HG03378 (cell line): ENCODE results near the gene IPO11.

ENCODE experiments used
- ATAC-seq: cut with Tn5 transposase; IDR thresholded peaks from one replicate; pipeline ENCODE4 v1.9.1; 2021; ENCODE audit warnings: mild to moderate bottlenecking, moderate library complexity; ENCODE audit not compliant: unreplicated experiment

The IPO11 gene

DNA sequence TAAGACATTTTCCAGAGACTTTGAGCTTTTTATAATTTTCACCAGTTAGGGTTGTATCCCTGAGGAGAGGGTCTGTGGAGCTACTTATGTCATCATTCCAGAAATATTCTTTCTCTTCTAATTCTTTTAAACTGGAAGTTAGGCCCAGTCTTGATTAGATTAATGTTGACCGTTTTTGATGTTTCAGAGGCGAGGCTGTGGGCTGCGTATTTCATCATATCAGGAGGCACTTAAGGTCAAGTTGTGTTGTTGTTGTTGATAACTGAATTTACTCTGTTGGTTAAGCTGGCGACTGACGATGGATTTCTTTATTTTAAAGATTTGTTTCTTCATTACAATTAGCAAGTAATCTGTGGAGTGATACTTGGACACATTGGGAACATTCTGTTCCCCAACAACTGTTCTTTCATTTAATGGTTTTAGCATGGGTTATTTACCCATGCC, 20.1 kb downstream of the IPO11 start:
- ATAC-seq, result no peak

- ATAC-seq, result no peak
Measured at GRCh38 chr5:62448528-62448927, 36.0 kb downstream of the IPO11 start.

DNA sequence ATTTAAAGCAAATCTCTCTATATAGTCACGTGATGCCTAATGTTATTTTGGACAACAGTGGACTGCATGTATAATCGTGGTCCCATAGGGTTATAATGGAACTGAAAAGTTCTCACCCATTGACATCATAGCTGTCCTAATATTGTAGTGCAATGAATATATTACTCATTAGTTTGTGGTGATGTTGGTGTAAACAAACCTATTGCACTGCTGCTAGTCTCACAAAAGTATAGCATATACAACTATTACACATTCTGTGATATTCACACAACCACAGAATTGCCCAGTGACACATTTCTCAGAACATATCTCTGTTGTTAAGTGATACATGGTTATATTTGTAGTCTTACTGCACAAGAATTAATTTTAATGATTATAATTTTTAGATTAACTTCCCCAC, 37.7 kb downstream of the IPO11 start:
- no peak for ATAC-seq

DNA sequence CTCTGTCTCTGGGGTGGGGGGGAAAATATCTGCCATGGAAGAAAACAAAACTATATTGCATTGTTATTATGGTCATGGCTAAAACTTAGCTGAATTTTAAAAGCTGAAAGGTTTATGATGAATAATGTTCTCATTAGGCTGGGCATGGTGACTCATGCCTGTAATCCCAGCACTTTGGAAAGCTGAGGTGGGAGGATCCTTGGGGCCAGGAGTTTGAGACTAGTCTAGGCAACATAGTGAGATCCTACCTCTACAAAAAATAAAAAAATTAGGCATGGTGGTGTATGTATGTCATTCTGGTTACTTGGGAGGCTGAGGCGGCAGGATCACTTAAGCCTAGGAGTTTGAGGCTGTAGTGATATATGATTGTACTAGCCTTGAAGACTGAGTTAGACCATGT, 44.5 kb downstream of the IPO11 start:
- ATAC-seq, result no peak

DNA sequence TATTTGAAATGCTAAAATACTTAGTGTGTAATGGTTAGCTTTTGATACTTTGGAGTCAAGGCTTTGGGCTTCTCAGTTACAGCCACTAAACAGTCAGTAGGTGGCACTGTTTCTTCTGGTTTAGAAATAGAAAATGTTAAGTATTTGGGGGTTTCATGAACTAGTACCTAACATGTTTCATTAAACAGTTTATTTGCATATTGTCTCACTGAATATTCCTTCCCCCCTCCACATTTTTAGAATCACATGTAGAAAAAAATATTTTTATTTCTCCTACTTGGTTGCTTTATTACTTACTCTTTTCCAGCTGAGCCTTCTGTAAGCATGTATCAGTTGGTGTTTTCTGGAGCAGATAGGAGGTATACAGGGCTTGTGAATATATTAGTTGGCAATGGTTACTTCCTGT, 48.0 kb downstream of the IPO11 start:
- ATAC-seq, result peak; percentile 90

DNA sequence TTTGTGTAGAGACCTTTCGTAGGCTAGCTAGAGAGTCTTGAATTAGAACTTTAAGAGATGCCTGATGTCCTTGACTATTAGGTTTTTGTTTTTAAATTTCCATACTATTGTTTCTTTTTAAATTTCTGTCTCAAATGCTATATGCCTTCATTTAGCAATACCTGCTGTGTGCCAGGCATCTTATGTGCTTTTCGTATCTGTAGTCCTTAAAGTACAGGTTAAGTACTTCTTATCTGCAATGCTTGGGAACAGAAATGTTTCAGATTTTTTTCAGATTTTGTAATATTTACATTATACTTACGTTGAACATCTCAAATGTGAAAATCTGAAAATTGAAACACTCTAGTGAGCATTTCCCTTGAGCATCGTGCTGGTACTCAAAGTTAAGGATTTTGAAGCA, 49.0 kb downstream of the IPO11 start:
- no peak for ATAC-seq

GRCh38 chr5:62465985-62466925, 53.7 kb downstream of the IPO11 start:
- ATAC-seq, result no peak

DNA sequence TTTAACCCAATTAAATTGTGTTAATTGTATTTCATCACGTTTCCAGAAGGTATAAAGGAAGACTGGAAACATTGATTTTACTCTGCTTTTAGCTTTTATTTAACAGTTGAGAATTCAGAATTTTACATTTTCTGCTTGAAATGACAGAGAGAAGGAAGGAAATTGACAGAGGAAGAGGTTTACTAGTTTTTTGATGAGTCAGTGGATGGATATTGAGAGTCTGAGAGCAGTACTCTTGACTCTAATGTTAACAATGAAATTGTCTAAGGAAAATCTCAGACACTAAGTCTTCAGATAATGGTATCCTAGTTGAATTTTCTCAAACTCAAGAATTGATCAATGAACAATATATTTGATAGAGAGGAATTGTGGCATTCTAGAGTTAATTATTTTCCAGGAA, 60.6 kb downstream of the IPO11 start:
- ATAC-seq, result no peak

- ATAC-seq, result no peak
Measured at GRCh38 chr5:62475072-62475471, 62.5 kb downstream of the IPO11 start.

GRCh38 chr5:62477801-62478200, 65.2 kb downstream of the IPO11 start:
- no peak for ATAC-seq

- ATAC-seq, result no peak
Measured at GRCh38 chr5:62483556-62483955, 71.0 kb downstream of the IPO11 start.

- no peak for ATAC-seq
Measured at GRCh38 chr5:62486672-62487071, 74.1 kb downstream of the IPO11 start.

DNA sequence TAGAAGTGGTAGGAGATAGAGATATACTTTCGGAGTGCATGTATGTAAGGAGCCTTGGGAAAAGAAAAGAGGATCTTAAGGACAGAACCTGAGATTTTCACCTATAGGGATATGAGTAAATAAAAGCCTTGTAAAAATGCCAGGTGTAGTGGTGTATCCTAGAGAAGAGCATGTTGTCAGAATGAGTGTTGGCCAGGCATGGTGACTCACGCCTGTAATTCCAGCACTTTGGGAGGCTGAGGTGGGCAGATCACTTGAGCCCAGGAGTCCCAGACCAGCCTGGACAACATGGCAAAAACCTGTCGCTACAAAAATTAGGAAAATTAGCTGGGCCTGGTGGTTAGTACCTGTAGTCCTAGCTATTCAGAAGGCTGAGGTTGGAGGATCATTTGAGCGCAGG, 76.0 kb downstream of the IPO11 start:
- no peak for ATAC-seq

- ATAC-seq, result no peak
Measured at GRCh38 chr5:62489471-62489870, 76.9 kb downstream of the IPO11 start.

GRCh38 chr5:62494772-62495171, 82.2 kb downstream of the IPO11 start:
- ATAC-seq, result no peak

DNA sequence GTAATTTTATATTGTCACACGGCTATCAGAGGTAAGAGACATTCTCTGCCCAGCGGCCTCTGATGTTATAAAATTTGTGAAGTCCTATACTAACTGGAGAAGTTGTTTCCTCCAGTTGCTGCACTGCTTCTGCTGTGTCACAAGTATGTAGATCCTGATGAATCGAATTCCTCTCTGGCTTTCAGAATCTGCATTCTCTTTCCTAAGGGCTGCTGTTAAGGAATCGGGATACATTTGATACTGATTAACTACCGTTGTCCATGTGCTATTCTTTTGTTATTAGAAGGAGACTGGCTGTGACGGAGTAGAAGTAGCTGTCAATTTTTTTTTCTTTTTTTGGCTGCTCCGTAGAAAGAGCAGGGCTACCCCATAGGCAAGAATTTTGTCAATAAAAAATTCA, 84.3 kb downstream of the IPO11 start:
- ATAC-seq, result no peak

DNA sequence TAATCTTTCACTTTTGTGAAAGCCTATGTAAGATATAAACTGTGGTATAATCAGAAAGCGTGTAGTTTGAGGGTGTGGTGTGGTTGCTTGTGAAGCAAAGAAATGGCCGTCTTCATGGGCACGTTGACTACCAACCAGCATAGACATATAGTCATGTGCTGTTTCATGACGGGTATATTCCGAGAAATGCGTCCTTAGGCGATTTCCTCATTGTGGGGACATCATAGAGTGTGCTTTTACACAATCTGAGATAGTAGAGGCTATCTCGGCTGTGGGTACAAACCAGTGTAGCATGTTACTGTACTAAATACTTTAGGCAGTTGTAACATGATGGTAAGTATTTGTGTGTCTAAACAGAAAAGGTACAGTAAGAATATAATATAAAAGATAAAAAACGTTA, 86.4 kb downstream of the IPO11 start:
- ATAC-seq, result no peak

GRCh38 chr5:62499756-62500155, 87.2 kb downstream of the IPO11 start:
- ATAC-seq, result no peak

GRCh38 chr5:62502456-62503101, 90.0 kb downstream of the IPO11 start:
- ATAC-seq, result no peak

GRCh38 chr5:62504129-62504528, 91.6 kb downstream of the IPO11 start:
- no peak for ATAC-seq

- no peak for ATAC-seq
Measured at GRCh38 chr5:62506659-62507460, 94.3 kb downstream of the IPO11 start.
